Osteoblast (primary cell): Measurements from ENCODE around the gene SRCAP. TPM values are rescaled to one million over a fixed set of nuclear protein-coding genes. Genes with fewer than 3 reads are reported as not detected.
A peak's percentile ranks its signal among the peaks of the same experiment; 100 is the strongest.

Experiments
- DNase-seq: peaks from one replicate; pipeline ENCODE4 v3.0.0; 2011; ENCODE audit warnings: low spot score, mixed read lengths; ENCODE audit not compliant: insufficient read length; ENCODE audit errors: missing footprints
- H2AFZ ChIP-seq: 2 replicates; pipeline ENCODE4 v1.6.0; 2011; ENCODE audit warnings: mild to moderate bottlenecking, low read length
- H3K27ac ChIP-seq: 2 replicates; pipeline ENCODE4 v1.5.1; 2011; ENCODE audit warnings: mild to moderate bottlenecking, low read depth, low read length, moderate library complexity
- H3K27me3 ChIP-seq: 2 replicates; pipeline ENCODE4 v1.6.0; 2012; ENCODE audit warnings: mild to moderate bottlenecking, control low read depth, inconsistent platforms, low read length, moderate library complexity; ENCODE audit not compliant: insufficient read depth
- H3K36me3 ChIP-seq: 2 replicates; pipeline ENCODE4 v1.5.1; 2011; ENCODE audit warnings: mild to moderate bottlenecking, low read length, control low read depth, moderate library complexity; ENCODE audit not compliant: insufficient read depth
- H3K4me1 ChIP-seq: 2 replicates; pipeline ENCODE4 v1.5.1; 2011; ENCODE audit warnings: mild to moderate bottlenecking, low read length, control low read depth, moderate library complexity; ENCODE audit not compliant: insufficient read depth
- H3K4me2 ChIP-seq: 2 replicates; pipeline ENCODE4 v1.6.0; 2011; ENCODE audit warnings: mild to moderate bottlenecking, low read length; ENCODE audit not compliant: insufficient read depth
- H3K4me3 ChIP-seq: fragments of 200-600 bp; sonication (generic); 3 replicates; pipeline ENCODE4 v1.5.1; 2012; ENCODE audit warnings: mild to moderate bottlenecking, low read length, inconsistent platforms; ENCODE audit not compliant: insufficient read depth
- H3K79me2 ChIP-seq: 2 replicates; pipeline ENCODE4 v1.6.0; 2012; ENCODE audit warnings: mild to moderate bottlenecking, low read length, control low read depth, inconsistent platforms; ENCODE audit not compliant: insufficient read depth
- H3K9me3 ChIP-seq: 2 replicates; pipeline ENCODE4 v1.5.1; 2011; ENCODE audit warnings: low read depth, low read length, control low read depth
- H4K20me1 ChIP-seq: 2 replicates; pipeline ENCODE4 v1.6.0; 2012; ENCODE audit warnings: mild to moderate bottlenecking, low read length, control low read depth; ENCODE audit not compliant: insufficient read depth
- total RNA-seq: library from RNA; depleted of rRNA; stranded (reverse); fragments of >200 nt; gene quantifications from 2 replicates; pipeline ENCODE4 v1.2.3, GENCODE V29; 2012
- TF ChIP-seq, protein P1 (sequence below): IDR thresholded peaks from 2 replicates; pipeline ENCODE4 v1.5.1; 2011; ENCODE audit warnings: mild to moderate bottlenecking, low read depth, low read length, moderate library complexity; ENCODE audit errors: extremely low read depth

SRCAP gene
- total RNA-seq, 1 donor = 16.3 TPM

DNA sequence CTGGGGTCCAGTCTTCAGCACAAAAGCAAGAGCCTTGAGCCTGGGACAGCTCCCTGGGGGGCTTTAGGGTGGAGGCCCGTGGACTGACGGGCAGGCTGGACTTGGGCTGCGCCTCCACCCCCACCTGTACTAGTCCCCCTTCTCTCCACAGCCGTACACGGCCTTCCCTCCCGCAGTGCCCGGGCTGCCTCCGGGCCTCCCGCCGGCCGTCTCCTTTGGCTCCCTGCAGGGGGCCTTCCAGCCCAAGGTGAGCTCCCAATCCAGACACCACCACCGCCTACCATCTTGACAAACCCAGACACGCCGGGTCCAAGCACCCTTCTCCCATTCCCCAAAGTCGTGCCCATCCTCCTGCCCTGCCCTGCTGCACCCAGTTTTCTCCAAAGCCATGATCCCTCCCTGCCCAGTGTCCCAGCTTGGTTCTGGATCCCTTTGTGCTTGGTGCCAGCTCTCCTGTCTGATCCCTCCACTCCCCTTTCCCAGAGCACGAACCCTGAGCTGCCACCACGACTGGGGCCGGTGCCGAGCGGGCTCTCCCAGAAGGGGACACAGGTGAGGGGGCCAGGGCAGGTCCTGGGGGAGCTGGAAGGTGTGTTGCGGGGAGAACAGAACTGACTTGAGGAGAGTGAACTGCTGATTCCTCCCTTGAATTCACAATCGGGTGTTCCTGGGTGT is 33.7 kb upstream of the SRCAP start:
- Histone ChIP-seq H3K4me3 (no peak overlapping the region), H4K20me1 (peaks cover 71% of the 10 kb centered on the region), H3K27me3 (no peaks in the 10 kb centered on the region), H3K4me1 (peaks cover 21% of the 10 kb centered on the region), H2AFZ (no peak overlapping the region), H3K4me2 (no peak overlapping the region), H3K9me3 (no peaks in the 10 kb centered on the region), H3K27ac (peak overlapping the region; percentile 51), H3K36me3 (peaks cover 87% of the 10 kb centered on the region), H3K79me2 (peaks cover 74% of the 10 kb centered on the region)
- TF ChIP-seq, protein P1, sequence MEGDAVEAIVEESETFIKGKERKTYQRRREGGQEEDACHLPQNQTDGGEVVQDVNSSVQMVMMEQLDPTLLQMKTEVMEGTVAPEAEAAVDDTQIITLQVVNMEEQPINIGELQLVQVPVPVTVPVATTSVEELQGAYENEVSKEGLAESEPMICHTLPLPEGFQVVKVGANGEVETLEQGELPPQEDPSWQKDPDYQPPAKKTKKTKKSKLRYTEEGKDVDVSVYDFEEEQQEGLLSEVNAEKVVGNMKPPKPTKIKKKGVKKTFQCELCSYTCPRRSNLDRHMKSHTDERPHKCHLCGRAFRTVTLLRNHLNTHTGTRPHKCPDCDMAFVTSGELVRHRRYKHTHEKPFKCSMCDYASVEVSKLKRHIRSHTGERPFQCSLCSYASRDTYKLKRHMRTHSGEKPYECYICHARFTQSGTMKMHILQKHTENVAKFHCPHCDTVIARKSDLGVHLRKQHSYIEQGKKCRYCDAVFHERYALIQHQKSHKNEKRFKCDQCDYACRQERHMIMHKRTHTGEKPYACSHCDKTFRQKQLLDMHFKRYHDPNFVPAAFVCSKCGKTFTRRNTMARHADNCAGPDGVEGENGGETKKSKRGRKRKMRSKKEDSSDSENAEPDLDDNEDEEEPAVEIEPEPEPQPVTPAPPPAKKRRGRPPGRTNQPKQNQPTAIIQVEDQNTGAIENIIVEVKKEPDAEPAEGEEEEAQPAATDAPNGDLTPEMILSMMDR = no peak
- peak; percentile 86 for DNase-seq

DNA sequence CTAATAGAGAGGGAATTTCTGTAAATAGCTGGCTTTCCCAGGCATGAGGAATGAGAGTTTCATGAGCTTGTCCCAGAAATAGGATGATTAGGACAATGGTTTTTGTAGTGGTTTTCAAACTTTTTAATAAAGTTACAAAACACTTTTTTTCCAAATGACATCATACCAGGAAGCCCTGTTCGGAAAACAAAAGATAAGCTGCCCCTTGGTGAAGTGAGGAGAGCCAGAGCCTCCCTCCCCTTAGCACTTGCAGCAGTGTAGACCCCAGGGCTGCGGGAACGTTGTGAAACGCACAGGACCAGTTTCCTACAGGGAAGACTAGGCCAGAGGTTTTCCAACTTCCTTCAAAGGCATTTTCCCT is 33.2 kb upstream of the SRCAP start:
- peak overlapping the region; percentile 51 for H3K27ac ChIP-seq
- peaks cover 15% of the 10 kb centered on the region for H3K4me1 ChIP-seq
- H3K9me3 ChIP-seq = no peaks in the 10 kb centered on the region
- no peaks in the 10 kb centered on the region for H3K27me3 ChIP-seq
- TF ChIP-seq, protein P1 = no peak
- H3K79me2 ChIP-seq = peaks cover 69% of the 10 kb centered on the region
- no peak for DNase-seq
- H4K20me1 ChIP-seq = peaks cover 66% of the 10 kb centered on the region
- H2AFZ ChIP-seq = no peak overlapping the region
- H3K4me3 ChIP-seq = no peak overlapping the region
- no peak overlapping the region for H3K4me2 ChIP-seq
- H3K36me3 ChIP-seq = peaks cover 90% of the 10 kb centered on the region

DNA sequence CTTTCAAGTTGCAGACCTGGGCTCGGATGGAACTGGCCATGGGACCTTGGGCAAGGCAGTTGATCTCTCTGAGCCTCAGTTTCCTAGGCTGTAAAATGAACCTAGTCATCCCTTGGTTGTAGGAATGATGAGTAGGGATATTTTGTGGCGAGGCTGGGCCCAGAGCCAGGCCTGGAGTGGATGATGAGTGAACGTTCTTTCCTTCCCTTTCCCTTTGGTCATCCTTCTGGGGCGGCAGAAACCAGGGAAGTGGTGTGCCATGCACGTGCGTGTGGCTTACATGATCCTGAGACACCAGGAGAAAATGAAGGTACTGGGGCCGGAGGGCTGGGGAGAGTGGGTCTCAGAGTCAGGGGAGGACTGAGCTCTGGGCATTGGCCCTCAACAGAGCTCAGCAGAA is 32.3 kb upstream of the SRCAP start:
- H3K4me1 ChIP-seq = peaks cover 7% of the 10 kb centered on the region
- peaks cover 57% of the 10 kb centered on the region for H4K20me1 ChIP-seq
- no peak overlapping the region for H2AFZ ChIP-seq
- no peak overlapping the region for H3K4me3 ChIP-seq
- no peaks in the 10 kb centered on the region for H3K27me3 ChIP-seq
- H3K79me2 ChIP-seq = peaks cover 60% of the 10 kb centered on the region
- no peak overlapping the region for H3K4me2 ChIP-seq
- DNase-seq = peak; percentile 96
- H3K27ac ChIP-seq = peak overlapping the region; percentile 51
- no peaks in the 10 kb centered on the region for H3K9me3 ChIP-seq
- TF ChIP-seq, protein P1 = no peak
- H3K36me3 ChIP-seq = peaks cover 83% of the 10 kb centered on the region

DNA sequence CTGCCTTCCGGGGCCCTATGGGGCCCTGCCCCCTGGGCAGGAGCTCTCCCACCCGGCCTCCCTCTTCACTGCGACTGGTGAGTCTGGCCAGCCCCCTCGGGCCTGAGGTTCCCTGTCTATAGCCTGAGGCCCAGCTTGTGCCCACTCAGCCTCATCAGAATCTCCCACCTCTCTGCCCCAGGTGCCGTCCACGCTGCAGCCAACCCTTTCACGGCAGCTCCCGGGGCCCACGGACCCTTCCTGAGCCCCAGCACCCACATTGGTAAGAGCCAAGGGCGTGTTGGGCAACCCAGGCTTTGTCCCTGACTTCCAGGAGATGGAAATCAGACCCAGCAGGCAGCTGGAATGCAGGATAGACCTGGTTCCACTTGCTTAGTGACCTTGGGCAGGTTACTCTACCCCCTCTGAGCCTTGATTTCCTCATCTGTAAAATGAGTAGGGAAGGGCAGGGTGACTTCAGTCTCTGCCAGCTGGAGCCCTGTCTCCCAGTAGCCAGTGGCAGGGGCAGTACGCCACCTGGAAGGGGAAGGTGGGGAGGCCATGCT is 31.5 kb upstream of the SRCAP start:
- Histone ChIP-seq H3K27ac (peak overlapping the region; percentile 51), H3K9me3 (no peaks in the 10 kb centered on the region), H2AFZ (no peak overlapping the region), H3K4me2 (no peak overlapping the region), H3K4me3 (no peak overlapping the region), H3K36me3 (peaks cover 76% of the 10 kb centered on the region), H3K4me1 (peaks cover 7% of the 10 kb centered on the region), H3K79me2 (peaks cover 53% of the 10 kb centered on the region), H4K20me1 (peaks cover 51% of the 10 kb centered on the region), H3K27me3 (no peaks in the 10 kb centered on the region)
- no peak for DNase-seq
- TF ChIP-seq, protein P1 = no peak
